DOHH2 (cell line): ENCODE data around the gene CTNNA2.

Experiments used
- H3F3A ChIP-seq: fragments of 200-600 bp; sonication (generic), shearing (Covaris generic); 2 replicates; pipeline ENCODE4 v1.6.0; 2016; ENCODE audit warnings: antibody characterized with exemption, mild to moderate bottlenecking; ENCODE audit not compliant: control insufficient read depth, insufficient read depth
- H3K27ac ChIP-seq: fragments of 200-600 bp; sonication (generic); 2 replicates; pipeline ENCODE4 v1.5.1; 2014; ENCODE audit warnings: low read depth, mild to moderate bottlenecking, low read length, moderate library complexity
- H3K27me3 ChIP-seq: fragments of 200-600 bp; sonication (generic); 2 replicates; pipeline ENCODE4 v1.6.1; 2014; ENCODE audit warnings: mild to moderate bottlenecking, low read length, mixed read lengths; ENCODE audit not compliant: control insufficient read depth
- H3K36me3 ChIP-seq: fragments of 200-600 bp; sonication (generic); 2 replicates; pipeline ENCODE4 v1.6.1; 2014; ENCODE audit warnings: mild to moderate bottlenecking, low read length, moderate library complexity, mixed read lengths; ENCODE audit not compliant: control insufficient read depth
- H3K4me1 ChIP-seq: fragments of 200-600 bp; sonication (generic); 2 replicates; pipeline ENCODE4 v1.6.1; 2014; ENCODE audit warnings: mild to moderate bottlenecking, low read length, mixed read lengths; ENCODE audit not compliant: control insufficient read depth
- H3K4me2 ChIP-seq: fragments of 200-600 bp; sonication (generic); 2 replicates; pipeline ENCODE4 v1.6.0; 2014; ENCODE audit warnings: mild to moderate bottlenecking, low read length, moderate library complexity
- H3K4me3 ChIP-seq: fragments of 200-600 bp; sonication (generic); 2 replicates; pipeline ENCODE4 v1.5.1; 2014; ENCODE audit warnings: mild to moderate bottlenecking, low read length, mixed read lengths
- H3K79me2 ChIP-seq: fragments of 200-600 bp; sonication (generic); 2 replicates; pipeline ENCODE4 v1.6.1; 2014; ENCODE audit warnings: mild to moderate bottlenecking, low read length, mixed read lengths; ENCODE audit not compliant: control insufficient read depth
- H3K9me2 ChIP-seq: fragments of 200-600 bp; sonication (generic); replicated peaks from 2 replicates; pipeline ENCODE4 v1.6.1; 2014; ENCODE audit warnings: mild to moderate bottlenecking, low read length, mixed read lengths; ENCODE audit not compliant: control insufficient read depth
- H3K9me3 ChIP-seq: fragments of 200-600 bp; sonication (generic); 2 replicates; pipeline ENCODE4 v1.6.1; 2014; ENCODE audit warnings: antibody characterized with exemption, low read length, mixed read lengths; ENCODE audit not compliant: control insufficient read depth, insufficient read depth
- H4K20me1 ChIP-seq: fragments of 200-600 bp; sonication (generic); 2 replicates; pipeline ENCODE4 v1.6.0; 2014; ENCODE audit warnings: low read depth, mild to moderate bottlenecking, antibody characterized with exemption, low read length, moderate library complexity; ENCODE audit not compliant: control insufficient read depth, insufficient read depth
- CTCF ChIP-seq: fragments of 200-600 bp; sonication (generic); IDR thresholded peaks from one replicate; pipeline ENCODE4 v1.5.1; 2014; ENCODE audit warnings: antibody characterized with exemption, mild to moderate bottlenecking, low read depth, low read length; ENCODE audit not compliant: poor library complexity, severe bottlenecking
- EZH2phosphoT487 ChIP-seq: fragments of 200-600 bp; sonication (generic); IDR thresholded peaks from 2 replicates; pipeline ENCODE4 v1.6.1; 2017; ENCODE audit warnings: borderline replicate concordance, mild to moderate bottlenecking, antibody characterized with exemption, low read length, moderate library complexity, mixed read lengths

The CTNNA2 gene

GRCh38 chr2:80519121-80519643, 1006.3 kb downstream of the CTNNA2 start:
- Histone ChIP-seq H3K9me3 (no peaks in the 10 kb centered on the region), H3F3A (no peaks in the 10 kb centered on the region), H4K20me1 (no peaks in the 10 kb centered on the region), H3K27me3 (no peaks in the 10 kb centered on the region), H3K4me3 (no peak overlapping the region), H3K79me2 (no peaks in the 10 kb centered on the region), H3K4me2 (no peak overlapping the region), H3K36me3 (no peaks in the 10 kb centered on the region), H3K4me1 (no peaks in the 10 kb centered on the region), H3K27ac (no peak overlapping the region), H3K9me2 (no peaks in the 10 kb centered on the region)
- TF ChIP-seq EZH2phosphoT487 (no peak), CTCF (no peak)

- Histone ChIP-seq H3K9me3 (no peaks in the 10 kb centered on the region), H3K4me1 (no peaks in the 10 kb centered on the region), H3F3A (no peaks in the 10 kb centered on the region), H3K27ac (no peak overlapping the region), H3K27me3 (no peaks in the 10 kb centered on the region), H3K36me3 (no peaks in the 10 kb centered on the region), H3K4me3 (no peak overlapping the region), H3K9me2 (no peaks in the 10 kb centered on the region), H3K79me2 (no peaks in the 10 kb centered on the region), H3K4me2 (no peak overlapping the region), H4K20me1 (no peaks in the 10 kb centered on the region)
- no peak for TF ChIP-seq EZH2phosphoT487
- TF ChIP-seq CTCF: no peak
These were observed 1006.9 kb downstream of the CTNNA2 start for GRCh38 chr2:80519699-80520291.

- H3K4me3 ChIP-seq: no peak overlapping the region
These were observed 1012.3 kb downstream of the CTNNA2 start for GRCh38 chr2:80525152-80525551.

More at GRCh38 chr2:80525152-80525551, 1012.3 kb downstream of the CTNNA2 start:
- H3K36me3 ChIP-seq: no peaks in the 10 kb centered on the region
- no peak for TF ChIP-seq EZH2phosphoT487
- no peak for TF ChIP-seq CTCF
- no peaks in the 10 kb centered on the region for H3K9me3 ChIP-seq
- H3K27me3 ChIP-seq: no peaks in the 10 kb centered on the region
- no peaks in the 10 kb centered on the region for H4K20me1 ChIP-seq
- no peak overlapping the region for H3K4me2 ChIP-seq
- no peaks in the 10 kb centered on the region for H3F3A ChIP-seq
- no peak overlapping the region for H3K27ac ChIP-seq
- no peaks in the 10 kb centered on the region for H3K9me2 ChIP-seq
- no peaks in the 10 kb centered on the region for H3K79me2 ChIP-seq
- no peaks in the 10 kb centered on the region for H3K4me1 ChIP-seq
